ENCODE data around the gene SNX3.
A peak's percentile ranks its signal among the peaks of the same experiment; 100 is the strongest.

Gene SNX3

GRCh38 chr6:108294727-108295625, 34.1 kb upstream of the SNX3 start, which contains the start of gene AFG1L (continued):
- TF ChIP-seq BCL11A (tag by site-specific recombination; IDR thresholded peaks at IDR 0.05; ENCODE audit: low read depth) (no peak), ZNF645 (tag by site-specific recombination; IDR thresholded peaks at IDR 0.05) (no peak), ZNF121 (tag by site-specific recombination; IDR thresholded peaks at IDR 0.05) (no peak), ZSCAN5A (tag by site-specific recombination; IDR thresholded peaks at IDR 0.05) (no peak), PRDM2 (tag by site-specific recombination; IDR thresholded peaks at IDR 0.05; ENCODE audit: borderline replicate concordance) (no peak), ZNF280C (tag by site-specific recombination; IDR thresholded peaks at IDR 0.05) (no peak), HIC1 (tag by site-specific recombination; IDR thresholded peaks at IDR 0.05) (peak; percentile 90), ZNF211 (tag by site-specific recombination; IDR thresholded peaks at IDR 0.05; ENCODE audit: low read depth) (no peak), ZNF776 (tag by site-specific recombination; IDR thresholded peaks at IDR 0.05; ENCODE audit: borderline replicate concordance) (no peak), ZNF623 (tag by site-specific recombination; IDR thresholded peaks at IDR 0.05) (no peak), ZNF335 (tag by site-specific recombination; conservative IDR thresholded peaks at IDR 0.05) (peak; percentile 91), ZNF544 (tag by site-specific recombination; IDR thresholded peaks at IDR 0.05) (no peak), ZFP37 (tag by site-specific recombination; IDR thresholded peaks at IDR 0.05) (peak; percentile 76), ZNF302 (tag by site-specific recombination; IDR thresholded peaks at IDR 0.05; ENCODE audit: low read depth) (no peak), ZNF366 (tag by site-specific recombination; conservative IDR thresholded peaks at IDR 0.05) (no peak; the same call in 1 of the 2 replicates), ZNF488 (tag by site-specific recombination; IDR thresholded peaks at IDR 0.05) (no peak), ZNF266 (tag by site-specific recombination; IDR thresholded peaks at IDR 0.05; ENCODE audit: low read depth) (no peak), REST (tag by site-specific recombination; IDR thresholded peaks at IDR 0.05) (no peak), KLF8 (tag by site-specific recombination; IDR thresholded peaks at IDR 0.05) (peak; percentile 90), SCRT2 (tag by site-specific recombination; IDR thresholded peaks at IDR 0.05) (0 out of 2 replicates have a peak, but pooled peaks have one; percentile 20)

Data from HEK293 (cell line).